Measurements from ENCODE around the gene CARD16. TPM values are rescaled to one million over a fixed set of nuclear protein-coding genes. Genes with fewer than 3 reads are reported as not detected.

Gene CARD16
- polyA plus RNA-seq, 1 of the 3 experiments (the other 2 are of a cell fraction): not detected

GRCh38 chr11:105046898-105047579 is 1.9 kb upstream of the CARD16 start:
- DNase-seq: no peak
- Histone ChIP-seq H3K27me3 (ENCODE audit: insufficient read depth) (no peaks in the 10 kb centered on the region), H3K27ac (ENCODE audit: low read depth in 2 of 2, low read length in 1 of 2) (no peak overlapping the region), H3K9me2 (no peaks in the 10 kb centered on the region), H3F3A (replicated peaks; ENCODE audit: insufficient read depth) (no peaks in the 10 kb centered on the region), H2AFZ (ENCODE audit: low read depth) (no peak overlapping the region), H3K79me2 (ENCODE audit: insufficient read depth) (no peaks in the 10 kb centered on the region), H3K4me2 (no peak overlapping the region), H4K20me1 (ENCODE audit: insufficient read depth) (no peaks in the 10 kb centered on the region), H3K36me3 (replicated peaks in 1 of 2; ENCODE audit: control insufficient read depth in 1 of 2, insufficient read depth in 2 of 2, low read length in 1 of 2) (no peaks in the 10 kb centered on the region), H3K4me1 (ENCODE audit: control insufficient read depth in 1 of 2, insufficient read depth in 2 of 2, low read depth in 1 of 2, low read length in 1 of 2) (no peaks in the 10 kb centered on the region), H3K9ac (no peak overlapping the region), H3K9me3 (no peaks in the 10 kb centered on the region), H3K4me3 (ENCODE audit: low read depth in 2 of 2, low read length in 1 of 2) (no peak overlapping the region)
- POLR2A ChIA-PET: no interaction called here
- 51% methylated on average over 8 of the region's 8 CpGs for WGBS (ENCODE audit: low lambda C conversion rate)
- CTCF ChIA-PET: no interaction called here
- no peak for TF ChIP-seq MEF2A (IDR thresholded peaks at IDR 0.05; ENCODE audit: borderline replicate concordance, low read depth)
- TF ChIP-seq NRF1 (IDR thresholded peaks at IDR 0.05; ENCODE audit: low read depth, low read length): no peak
- no peak for TF ChIP-seq RCOR1 (IDR thresholded peaks at IDR 0.05; ENCODE audit: low read length)
- TF ChIP-seq FOXJ3 (CRISPR knock-in tag; IDR thresholded peaks at IDR 0.05): no peak
- TF ChIP-seq MXI1 (IDR thresholded peaks at IDR 0.05; ENCODE audit: low read depth, low read length): no peak
- no peak for TF ChIP-seq NFIC (IDR thresholded peaks at IDR 0.05; ENCODE audit: borderline replicate concordance)
- TF ChIP-seq CTCF (IDR thresholded peaks at IDR 0.05): no peak
- TF ChIP-seq MAX (IDR thresholded peaks at IDR 0.05; ENCODE audit: low read depth): no peak
- TF ChIP-seq REST (IDR thresholded peaks at IDR 0.05; ENCODE audit: low read depth, low read length): no peak
- no peak for TF ChIP-seq USF2 (IDR thresholded peaks at IDR 0.05; ENCODE audit: borderline replicate concordance, low read depth, low read length)
- TF ChIP-seq RXRA (IDR thresholded peaks at IDR 0.05; ENCODE audit: borderline replicate concordance, low read depth): no peak
- TF ChIP-seq PBX3 (IDR thresholded peaks at IDR 0.05): no peak
- no peak for TF ChIP-seq IRF3 (IDR thresholded peaks at IDR 0.05; ENCODE audit: low read depth, low read length)
- TF ChIP-seq JUND (IDR thresholded peaks at IDR 0.05): no peak
- TF ChIP-seq TEAD4 (IDR thresholded peaks at IDR 0.05; ENCODE audit: borderline replicate concordance, insufficient read depth): no peak
- TF ChIP-seq EP300 (IDR thresholded peaks at IDR 0.05; ENCODE audit: borderline replicate concordance in 1 of 2, low read depth in 1 of 2, low read length in 1 of 2): no peak
- no peak for TF ChIP-seq GABPA (IDR thresholded peaks at IDR 0.05; ENCODE audit: low read depth)
- no peak for TF ChIP-seq SIN3A (IDR thresholded peaks at IDR 0.05; ENCODE audit: borderline replicate concordance, low read depth, low read length)

Measured in SK-N-SH (cell line).